Stimulated activated CD4-positive, alpha-beta T cell treated with anti-CD3 and anti-CD28 coated beads, TNF-alpha, amount 100 ng/mL, for 24 hours (primary cell): ENCODE results near the gene CCDC33.

Source experiments
- DNase-seq, 3 experiments: peaks; one replicate each; pipeline ENCODE4 v3.0.0-alpha.2; 2020; ENCODE audit warnings: low read depth in 3 of 3

The CCDC33 gene

DNA sequence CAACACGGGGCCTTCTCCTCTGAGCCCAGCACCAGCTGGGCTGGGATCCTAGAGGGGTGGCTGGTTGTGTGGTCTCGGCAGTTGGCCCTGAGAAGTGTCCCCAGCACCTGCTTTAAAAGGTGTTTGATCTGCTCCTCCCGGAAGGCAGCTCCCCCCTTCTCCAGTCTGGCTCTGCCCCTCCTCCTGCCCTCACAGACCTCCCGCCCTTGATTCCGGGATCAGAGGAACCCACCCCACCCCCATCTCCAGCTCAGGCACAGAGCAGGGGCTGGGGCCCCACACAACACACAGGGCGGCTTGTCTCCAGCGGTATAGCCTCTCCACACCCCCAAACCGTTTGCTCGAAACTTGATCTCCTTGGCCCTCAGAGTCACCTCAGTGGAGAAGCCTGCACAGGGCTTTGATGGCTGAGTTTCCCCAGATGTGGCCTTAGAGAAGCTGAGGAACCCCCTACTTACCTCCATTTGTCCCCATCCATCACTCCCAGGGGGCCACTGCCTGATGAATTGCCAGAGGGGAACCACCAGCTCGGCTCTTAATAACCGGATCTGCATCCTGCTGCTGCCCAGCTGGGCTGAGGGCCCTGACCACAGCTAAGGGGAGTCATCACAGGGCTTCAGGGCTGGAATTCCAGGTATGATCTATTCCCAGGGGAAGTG lies 27.1 kb upstream of the CCDC33 start:
- DNase-seq, result no peak

DNA sequence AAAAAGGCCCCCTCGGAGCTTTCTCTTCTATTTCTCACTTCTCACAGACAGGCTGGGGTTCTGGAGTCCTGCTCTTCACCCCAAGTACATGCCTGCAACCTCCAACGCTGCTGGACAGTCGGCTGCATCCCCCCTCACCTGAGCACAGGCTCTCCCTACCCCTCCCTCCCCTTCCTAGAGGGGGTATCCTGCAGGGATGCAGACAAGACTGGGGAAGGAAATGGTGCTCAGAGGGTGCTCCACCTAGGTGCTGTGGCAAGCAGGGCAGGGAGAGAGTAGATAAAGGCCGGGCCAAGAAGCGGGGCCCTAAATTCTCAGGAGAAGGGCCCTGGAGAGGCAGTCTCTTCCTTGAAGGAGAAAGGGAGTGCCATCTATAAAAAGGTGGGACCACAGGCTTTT lies 26.6 kb upstream of the CCDC33 start:
- DNase-seq, result no peak

DNA sequence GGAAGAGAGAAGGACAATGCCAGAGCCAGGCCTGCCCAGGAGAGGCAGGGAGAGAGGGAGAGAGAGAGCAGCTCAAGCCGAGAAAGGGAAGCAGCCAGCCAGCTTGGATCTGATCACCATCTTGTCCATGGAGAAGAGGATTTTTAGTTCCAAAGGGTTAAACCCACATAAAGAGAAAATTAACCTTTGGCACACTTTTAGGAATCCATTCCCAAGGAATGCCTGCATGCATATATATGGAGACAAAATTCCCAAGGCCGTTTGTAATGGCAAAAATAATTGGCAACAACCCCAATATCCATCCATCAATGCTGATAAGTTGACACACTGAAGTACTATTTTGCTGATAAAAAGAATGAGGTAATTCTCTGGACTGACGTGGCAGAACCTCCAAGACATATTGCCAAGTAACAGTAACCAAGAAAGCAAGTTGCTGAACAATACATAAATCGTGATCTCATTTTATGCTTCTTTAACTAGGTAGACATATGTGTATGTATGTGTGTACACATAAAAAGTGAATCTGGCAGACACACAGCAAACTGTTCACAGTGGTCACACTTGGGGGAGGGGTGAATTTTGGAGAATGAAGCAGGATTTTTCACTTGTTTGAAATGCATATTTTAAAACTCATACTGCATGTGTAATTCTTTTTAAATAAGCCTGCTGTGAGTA lies 26.0 kb upstream of the CCDC33 start:
- DNase-seq, result no peak

DNA sequence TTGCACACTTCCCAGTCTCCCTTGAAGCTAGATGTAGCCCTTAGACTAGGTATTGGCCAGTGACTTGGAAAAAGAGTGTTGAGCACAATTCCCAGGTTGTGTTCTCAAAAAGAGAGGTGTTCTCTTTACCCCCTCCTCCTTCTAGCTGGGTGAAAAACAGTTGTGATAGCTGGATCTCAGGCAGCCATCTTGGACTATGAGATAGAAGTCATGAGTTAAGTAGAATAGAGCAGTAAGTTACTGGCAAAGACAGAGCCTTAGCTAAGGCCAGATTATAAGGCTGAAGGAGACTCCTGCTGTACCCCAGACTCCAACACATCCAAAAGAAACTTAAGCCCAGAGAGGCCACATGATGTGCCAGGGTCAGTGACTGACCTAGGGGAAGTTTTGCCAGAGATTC lies 25.4 kb upstream of the CCDC33 start:
- no peak for DNase-seq

DNA sequence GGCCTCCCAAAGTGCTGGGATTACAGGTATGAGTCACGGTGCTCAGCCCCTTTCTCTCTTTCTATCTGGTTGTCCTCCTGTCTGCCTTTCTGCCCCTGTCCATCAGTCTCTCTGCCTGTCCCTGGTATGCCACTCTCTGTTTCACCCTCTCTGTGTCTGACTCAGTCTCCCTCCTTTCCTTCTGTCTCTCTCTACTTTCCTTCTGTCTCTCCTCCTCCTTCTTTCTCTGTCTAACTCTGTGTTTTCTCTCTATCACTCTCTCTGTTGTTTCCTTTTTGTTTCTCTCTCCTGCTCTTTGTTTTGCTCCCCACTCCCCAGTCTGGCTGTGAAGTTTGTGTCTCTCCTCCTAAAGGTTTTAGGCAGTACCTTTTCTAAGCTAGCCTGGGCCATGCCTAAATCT lies 24.5 kb upstream of the CCDC33 start:
- DNase-seq, result no peak

DNA sequence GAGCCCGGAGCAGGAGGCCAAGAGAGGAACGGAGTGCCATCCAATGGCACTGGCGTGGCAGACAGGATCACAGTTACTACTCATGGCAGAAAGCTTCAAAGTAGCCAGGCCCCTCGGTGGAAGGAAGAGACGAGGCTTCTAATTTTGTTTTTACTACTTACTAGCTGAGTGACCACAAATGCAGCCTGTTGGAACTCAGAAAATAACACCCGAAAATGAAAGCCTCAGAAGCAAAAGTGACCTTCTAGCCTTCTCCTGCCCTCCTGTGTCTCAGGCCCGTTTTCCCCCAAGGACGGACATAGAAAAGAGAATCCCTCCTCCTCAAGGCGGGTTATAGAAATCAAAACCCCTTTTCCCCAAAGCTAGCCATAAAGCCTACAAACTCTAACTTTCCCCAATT lies 23.6 kb upstream of the CCDC33 start:
- no peak for DNase-seq

DNA sequence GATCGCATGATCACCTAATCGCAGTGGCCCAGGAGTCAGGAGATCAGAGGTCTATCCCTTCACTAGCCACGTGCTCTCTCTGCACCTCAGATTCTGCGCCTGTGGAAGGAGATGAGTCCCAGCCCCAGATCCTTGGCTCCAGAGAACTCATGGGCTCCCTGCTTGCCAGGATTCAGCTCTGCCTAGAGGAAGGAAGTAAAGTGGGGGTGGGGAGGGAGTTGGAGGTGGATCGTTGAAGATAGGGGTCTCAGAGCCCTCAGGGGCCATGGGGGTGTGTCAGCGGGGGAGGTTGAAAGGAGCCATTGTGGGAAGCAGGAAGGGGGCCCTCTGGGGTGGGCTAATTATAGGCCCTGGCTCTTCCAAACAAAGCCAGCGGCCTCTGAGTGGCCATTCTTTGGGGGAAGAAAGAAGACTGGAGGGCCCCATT lies 22.3 kb upstream of the CCDC33 start:
- DNase-seq, result no peak

DNA sequence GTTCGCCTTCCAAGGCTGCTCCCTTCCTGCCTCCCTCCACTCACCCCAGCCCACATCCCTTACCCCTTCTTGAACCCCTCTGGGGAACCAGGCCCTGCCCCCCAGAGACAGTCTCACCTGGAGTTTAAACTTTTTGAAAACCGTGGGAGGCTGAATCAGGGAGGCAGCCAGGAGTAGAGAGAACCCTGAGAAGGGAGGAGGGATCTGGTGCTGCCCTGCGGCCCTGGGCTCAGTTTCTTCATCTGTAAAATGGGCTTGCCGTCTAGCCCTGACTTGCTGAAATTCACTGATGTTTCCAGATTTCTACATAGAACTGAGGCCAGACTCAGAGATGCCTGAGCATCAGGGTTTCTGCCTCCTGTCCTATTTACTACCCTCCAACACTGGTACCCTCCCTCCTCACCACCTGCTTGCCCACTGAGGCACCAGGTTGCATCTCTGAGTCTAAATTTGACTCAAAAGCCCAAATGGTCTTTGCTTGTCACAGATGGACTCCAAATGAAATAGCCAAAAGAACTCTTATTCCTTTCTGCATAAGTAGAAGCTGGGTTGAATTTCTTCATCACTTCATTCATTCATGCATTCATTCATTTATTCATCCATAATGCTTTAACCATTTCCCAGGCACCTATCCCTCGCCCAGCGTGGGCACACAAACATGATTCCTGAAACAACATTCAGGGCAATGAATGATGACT lies 21.7 kb upstream of the CCDC33 start:
- no peak for DNase-seq

DNA sequence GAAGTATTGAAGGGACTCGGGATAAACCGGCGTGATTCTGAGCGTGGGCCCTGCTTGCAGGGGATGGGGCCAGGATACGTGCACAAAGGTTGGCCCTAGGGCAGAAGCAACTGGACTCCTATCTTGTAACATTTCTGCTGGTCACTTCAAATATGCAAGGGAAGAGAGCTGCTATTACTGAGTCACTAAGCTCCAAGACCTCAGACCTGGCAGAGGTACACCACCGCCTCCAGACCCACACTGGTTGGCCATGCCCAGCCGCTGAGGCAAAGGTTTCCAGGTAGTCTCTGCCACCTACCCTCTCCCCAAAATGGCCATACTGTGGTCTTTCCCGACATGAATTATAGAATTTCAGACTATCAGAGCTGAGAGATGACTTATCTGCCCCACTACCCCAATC lies 20.2 kb upstream of the CCDC33 start:
- no peak for DNase-seq

DNA sequence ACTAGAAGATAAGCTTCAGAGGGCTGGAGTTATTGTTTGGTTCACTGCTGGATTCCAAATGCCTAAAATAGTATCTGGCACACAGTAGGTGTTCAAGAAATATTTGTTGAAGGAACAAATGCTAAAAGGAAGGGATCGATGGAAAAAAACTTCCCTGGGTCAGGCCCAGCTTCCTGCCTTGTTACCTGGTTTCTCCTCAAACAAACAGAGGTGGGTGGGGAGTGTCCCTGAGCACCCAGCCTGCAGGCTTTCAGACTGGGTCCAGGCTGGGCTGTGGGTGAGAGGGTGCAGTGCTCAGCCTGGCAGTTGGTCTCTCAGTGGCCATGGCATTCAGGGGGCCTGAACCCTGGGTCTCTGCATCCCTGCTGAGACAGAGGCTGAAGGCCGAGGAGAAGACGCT lies 19.2 kb upstream of the CCDC33 start:
- DNase-seq, result no peak

DNA sequence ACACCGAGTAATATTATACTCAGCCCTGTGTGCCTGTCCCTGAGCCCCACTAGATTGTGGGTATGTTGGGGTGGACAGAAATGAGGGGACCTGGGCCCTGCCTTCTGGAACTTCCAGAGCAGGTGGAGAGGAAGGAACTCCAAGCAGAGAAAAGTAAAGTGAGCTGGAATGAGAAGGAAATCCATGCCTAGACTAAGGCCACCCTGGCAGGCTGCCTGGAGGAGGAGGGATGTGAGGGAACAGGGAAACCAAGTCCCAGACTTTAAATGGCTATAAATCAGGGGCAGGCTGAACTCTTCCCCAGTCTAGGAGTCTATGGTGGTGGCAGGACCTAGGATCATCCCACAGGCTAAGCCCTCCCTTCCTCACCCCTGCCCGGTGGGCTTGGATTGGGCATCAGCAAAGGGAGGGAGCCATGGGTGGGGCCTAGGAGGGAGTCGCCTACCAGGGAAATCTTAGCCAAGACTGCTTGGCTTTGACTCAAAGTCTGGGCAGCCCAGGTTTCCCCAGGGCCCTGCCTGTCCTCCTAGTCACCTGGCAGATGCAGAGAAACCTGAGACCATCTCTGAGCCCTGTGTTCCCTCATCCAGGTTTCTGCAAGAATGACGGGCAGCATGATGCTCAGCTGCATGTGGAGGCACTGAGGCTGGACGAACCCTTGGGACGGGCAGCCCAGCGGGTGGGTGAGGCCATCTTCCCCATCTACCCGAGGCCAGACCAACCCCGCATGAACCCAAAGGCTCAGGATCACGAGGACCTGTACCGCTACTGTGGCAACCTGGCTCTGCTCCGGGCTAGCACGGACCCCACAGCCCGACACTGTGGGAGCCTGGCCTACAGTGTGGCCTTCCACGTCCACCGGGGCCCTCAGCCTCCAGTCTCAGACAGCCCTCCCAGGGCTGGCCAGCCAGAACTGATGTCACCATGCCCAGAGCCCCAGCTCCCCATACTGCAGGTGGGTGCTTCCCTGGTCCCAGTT lies 17.9 kb upstream of the CCDC33 start:
- DNase-seq, result no peak

DNA sequence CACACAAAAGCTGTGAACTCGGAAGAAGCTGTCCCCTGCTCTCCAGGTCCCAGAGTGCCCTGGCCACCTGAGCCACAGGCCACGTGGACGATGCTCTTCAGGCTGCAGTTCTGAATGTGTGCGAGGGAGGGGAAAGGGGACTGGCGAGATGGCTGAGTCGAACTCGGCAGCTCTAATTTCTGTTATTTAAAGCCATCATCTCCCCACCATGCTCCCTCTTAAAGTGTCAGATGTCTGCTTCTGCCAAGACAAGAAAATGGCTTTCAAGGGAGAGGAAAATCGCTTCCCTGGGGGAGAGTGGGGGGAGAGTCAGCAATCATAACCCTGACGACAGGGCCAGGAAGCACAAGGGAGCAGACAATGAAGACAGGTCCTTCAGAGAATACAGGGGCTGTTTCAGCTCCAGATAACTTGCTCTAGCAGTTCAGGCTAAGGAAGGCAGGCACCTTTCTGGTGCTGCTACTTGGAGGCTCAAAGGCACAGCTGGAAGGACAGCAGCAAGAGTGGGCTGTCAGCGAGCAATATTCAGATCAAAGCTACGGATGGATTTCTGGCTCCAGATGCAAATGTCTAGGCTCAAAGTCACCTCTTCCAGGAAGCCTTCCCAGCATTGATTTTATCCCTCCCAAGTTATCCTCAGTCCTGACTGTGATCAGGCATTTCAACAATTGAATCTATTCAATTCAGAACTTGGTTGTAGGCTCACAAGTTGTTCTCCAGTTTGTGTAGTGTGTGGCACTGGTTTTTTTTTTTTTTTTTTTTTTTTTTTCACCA lies 15.5 kb upstream of the CCDC33 start:
- no peak for DNase-seq

DNA sequence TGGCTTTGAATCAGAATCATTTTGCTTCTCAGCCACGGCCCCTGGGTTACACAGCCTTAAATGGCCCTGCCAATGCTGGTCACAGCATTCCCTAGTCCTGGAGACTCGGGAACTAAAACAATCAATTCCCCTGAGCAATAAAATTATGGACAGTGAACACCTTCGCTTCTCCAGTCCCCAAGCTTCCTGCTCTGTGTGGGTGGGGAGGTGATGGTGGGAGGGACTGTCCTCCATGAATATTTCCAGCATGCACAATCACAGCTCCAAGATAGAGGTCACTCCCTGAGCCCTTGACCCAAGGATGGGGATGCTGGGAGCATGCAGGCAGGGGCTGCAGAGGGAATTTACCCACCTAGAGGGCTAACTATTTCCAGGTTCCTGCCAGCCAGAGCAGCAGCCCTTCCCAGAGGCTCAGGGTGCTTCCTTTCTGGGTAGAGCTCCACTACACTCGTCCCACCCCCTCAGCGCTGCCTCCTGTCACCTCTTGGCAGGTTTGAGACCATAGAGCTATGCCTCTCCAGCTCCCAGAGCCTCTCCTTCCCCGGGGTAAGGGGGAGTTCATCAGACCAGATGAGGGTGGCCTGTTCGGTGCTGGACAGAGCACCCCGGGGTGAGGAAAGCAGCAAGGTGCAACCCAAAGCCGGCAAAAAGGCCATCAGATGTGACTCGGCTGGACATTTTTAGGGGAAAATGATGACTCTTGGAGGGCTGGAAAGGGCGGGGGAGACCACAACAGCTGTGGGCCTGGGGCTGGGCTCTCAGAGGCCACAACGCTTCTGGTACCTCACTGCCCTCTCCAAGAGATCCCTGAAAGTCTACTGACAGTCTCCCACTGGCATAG lies 14.5 kb upstream of the CCDC33 start:
- DNase-seq, result no peak

DNA sequence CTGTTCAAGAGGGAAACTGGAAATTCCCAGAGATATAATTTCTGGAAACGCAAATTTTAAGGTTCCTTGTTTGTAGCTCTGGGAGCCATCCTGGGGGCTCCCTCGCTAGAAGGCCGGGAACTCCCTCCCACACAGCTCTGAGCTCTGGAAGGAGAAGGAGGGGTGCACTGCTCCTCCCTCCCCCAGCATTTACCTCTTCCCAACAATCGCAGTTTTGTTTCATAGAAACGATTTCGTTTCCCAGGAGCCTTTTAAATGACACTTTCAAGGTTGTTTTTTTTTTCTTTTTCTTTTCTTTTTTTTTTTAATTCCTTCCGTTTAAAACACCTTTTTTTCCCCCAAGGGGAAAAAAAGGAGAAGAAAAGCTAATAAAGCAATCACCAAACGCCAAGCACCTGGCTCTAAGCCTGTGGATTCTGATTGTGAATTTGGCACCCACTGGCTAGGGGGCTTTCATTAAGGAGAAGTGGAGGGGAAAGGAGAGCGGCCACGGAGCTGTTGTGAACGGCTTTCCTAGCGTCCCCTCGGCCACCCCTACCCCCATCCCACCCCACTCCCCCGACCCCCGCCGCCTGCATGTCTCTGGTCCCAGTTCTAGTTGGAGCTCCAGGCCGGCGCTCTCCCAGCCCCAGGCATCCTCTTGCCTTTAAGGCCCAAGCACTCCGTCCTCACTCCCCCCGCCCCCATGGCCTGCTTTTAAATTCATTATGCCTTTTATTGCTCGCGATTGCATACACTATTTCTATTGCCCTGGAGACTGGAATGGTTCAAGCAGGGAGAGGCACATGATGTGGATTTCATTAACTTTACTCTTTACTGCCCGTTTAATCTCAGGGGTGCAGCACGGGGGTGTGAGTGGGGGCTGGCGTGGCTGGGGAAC lies 13.6 kb upstream of the CCDC33 start:
- no peak for DNase-seq

DNA sequence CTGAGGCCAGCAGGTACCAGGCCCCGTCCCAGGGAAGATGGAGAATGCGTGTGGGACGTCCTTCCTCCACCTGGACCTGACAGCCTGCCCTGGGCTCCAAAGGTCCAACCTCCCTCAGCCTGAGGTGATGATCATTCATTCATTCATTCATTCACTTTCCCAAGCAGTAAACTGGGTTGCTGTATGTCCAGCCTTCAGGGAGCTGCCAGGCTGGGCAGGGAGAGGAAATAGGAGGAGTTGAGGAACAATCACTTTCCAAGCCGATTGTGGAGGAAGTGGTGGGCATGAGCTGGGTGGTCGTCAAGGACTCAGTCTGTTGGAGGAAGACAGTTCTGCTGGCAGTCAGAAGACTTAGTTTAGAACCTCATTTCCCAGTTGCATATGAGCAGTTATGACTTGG lies 10.2 kb upstream of the CCDC33 start:
- no peak for DNase-seq

DNA sequence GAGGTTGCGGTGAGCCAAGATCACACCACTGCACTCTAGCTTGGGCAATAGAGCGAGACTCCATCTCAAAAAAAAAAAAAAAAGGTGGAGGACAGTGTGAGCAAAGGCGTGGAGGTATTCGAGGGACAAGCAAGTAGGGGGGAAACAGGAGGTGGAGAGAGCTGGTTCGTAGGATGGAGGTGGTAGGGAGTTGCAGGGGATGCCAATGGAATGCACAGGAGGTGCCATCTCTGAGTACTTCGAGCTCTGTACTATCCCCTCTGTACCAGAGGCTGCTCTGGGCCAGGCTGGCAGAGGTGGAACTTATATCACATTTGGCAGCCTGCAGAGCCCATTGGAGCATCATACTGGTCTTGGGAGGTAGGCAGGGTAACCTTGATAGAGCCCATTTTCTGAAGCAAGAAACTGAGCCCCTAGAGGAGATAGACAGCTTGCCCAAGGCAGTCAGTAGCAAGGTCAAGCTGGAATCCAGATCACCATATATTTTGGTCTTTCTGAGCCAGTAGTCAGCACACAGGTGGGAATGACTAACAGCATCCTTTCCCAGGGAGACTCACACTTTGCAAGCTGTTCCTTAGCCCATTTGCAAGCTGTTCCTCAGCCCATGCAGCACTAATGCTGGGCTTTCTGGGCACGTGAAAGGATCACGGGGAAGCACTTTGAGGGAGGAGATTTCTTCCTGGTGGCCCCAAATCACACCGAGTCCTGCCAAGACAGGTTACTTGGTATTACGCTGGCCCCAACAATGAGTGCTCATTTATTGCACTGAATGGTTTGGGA lies 9.2 kb upstream of the CCDC33 start:
- DNase-seq, result no peak

DNA sequence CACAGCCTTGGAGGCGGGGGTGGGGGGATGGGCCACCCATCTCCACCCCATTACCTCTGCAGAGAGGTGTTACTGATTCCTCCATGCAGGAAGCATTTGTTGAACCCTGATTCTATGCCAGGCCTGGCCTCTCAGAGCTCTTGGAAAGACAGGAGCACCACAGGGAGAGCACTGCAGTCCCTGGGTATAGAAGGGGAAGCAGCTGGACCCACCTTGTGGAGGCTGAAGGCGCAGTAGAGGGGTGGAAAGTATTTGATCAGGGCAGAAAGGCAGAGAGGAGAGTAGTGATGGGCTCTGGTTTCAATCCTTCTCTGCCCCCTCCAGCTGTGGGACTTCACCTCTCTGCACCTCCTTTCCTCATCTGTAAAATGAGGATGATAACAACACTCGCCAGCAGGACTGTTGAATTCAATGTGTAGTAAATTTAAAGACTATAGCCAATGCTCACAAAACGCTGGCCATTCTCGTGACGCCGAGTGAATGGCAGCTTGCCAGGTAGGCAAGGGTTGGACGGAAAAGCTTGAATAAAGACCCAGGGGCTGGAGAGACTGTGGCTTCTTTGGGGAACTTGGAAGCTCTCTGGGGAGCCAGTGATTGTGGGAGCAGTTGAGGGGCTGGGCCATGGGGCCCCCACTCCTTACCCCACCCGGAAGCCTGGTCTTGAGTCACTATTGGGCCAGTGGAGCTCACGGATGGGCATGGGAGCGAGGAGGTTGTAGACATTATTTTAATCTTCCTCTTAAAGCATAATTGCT lies 8.0 kb upstream of the CCDC33 start:
- no peak for DNase-seq

DNA sequence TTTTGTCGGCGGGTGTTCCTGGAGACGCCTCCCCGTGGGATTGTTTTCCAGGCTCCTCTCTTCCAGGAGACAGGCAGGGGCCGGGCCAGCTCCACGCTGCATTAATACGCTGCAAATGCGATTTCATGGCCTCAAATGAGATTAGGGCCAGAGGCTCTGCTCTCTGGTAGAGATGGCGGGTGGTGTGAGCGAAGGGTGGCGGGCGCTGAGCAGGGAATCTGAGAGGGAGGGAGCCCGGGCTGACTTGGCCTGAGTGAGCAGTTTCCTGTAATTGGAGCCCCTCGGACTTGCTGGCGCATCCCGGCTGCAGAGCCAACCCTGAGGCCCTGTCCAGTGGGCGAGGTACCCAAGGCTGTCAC lies 7.4 kb upstream of the CCDC33 start:
- DNase-seq, result no peak
